Measurements from ENCODE around the gene CORIN.

GRCh38 chr4:47855350-47855749, 17.5 kb upstream of the CORIN start:
- TF ChIP-seq CTCF (IDR thresholded peaks at IDR 0.05) (no peak), POLR2AphosphoS5 (IDR thresholded peaks at IDR 0.05) (no peak)
